GM19193 (cell line): ENCODE results near the gene CXCL1.

Source experiments
- POLR2A ChIP-seq: IDR thresholded peaks from 4 replicates; pipeline ENCODE4 v1.6.1; 2011; ENCODE audit not compliant: insufficient read depth, insufficient read length; ENCODE audit errors: extremely low read depth

CXCL1 gene

DNA sequence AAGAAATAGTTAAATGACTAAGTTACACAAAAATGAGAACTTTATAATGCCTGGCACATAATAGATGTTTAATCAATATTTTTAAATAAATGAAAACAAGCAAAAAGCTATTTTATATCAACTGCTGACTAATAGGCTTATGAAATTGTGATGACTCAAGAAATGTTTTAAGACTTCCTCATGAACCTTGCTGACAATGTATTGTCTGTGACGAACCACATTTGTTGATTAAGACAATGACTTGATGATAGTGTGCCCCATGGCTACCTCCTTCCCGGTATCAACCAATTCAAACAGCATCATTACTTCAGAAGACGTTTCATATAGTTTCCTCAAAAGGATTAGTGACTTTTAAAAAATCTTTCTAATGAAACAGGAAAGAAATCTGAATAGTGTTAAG, 24.8 kb upstream of the CXCL1 start:
- no peak for TF ChIP-seq POLR2A

DNA sequence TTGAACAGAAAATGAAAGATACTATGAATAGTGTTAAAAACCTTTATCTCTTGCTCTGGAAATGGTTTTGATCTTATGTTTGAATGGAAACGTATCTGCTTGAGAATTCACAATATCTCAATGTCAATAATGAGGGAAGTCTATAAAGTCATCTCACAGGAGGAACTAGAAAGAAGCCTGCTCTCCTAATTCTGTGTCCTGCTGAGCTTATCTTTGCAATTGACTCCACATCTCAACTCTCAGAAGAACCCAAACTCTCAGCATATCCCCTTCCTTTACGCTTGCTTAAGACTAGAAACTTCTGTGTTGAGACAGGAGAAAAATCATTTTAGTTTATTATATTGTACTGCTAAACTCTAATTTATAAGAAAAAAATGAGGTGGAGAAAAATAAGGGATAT, 24.4 kb upstream of the CXCL1 start:
- no peak for TF ChIP-seq POLR2A

DNA sequence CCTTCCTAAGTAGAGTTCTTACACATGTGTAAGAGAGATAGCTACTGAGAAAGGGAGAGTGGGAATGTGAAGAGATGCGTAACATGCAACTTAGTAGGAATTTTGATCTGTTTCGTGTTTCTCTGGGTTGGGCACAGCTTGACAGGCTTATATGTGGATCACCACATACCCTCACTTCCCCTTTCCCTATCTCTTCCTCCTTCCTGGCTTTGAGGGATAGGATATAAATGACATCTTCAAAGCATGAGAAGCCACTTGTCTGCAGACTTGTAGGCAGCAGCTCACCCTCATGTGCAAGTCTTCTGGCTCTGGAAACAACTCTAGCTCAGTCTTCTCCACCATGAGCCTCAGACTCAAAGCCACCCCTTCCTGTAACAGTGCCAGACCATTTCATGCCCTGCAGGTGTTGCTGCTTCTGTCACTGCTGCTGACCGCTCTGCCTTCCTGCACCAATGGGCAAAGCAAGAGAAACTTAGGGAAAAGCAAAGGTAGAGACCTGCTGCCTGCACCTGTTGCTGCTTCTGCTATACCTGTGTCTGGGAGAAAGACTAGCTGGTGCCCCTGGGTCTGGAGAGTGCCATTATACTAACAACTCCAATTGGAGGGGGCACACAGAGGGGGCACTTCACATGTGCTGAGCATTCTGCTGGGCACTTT, 21.5 kb upstream of the CXCL1 start:
- TF ChIP-seq POLR2A: no peak

DNA sequence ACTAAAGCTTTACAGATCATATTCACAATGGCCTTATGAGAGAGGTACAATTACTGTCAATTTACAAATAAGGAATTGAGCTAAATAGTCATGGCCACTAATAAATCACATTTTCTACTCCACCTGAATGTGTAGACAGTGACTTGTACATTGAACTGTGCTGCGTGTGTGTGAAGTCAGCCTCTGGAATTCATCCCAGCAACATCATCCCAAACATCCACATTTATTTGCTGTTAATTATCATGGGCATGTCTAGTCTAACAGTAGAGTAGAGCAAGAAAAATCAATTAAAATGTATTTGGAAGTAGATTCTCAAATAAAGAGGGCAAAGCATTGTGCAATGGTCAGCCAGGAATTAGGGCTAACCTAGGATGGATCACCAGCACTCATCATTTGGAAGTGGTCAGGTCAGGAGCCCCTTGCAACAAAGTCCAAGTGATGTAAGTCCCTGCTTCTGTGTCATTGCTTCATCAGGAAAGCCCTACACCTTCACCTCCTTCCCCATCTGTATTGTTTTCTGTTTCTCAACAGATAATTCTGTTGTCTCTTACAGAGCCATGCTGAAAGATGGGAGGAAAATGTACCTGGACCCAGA, 20.9 kb upstream of the CXCL1 start:
- no peak for TF ChIP-seq POLR2A

DNA sequence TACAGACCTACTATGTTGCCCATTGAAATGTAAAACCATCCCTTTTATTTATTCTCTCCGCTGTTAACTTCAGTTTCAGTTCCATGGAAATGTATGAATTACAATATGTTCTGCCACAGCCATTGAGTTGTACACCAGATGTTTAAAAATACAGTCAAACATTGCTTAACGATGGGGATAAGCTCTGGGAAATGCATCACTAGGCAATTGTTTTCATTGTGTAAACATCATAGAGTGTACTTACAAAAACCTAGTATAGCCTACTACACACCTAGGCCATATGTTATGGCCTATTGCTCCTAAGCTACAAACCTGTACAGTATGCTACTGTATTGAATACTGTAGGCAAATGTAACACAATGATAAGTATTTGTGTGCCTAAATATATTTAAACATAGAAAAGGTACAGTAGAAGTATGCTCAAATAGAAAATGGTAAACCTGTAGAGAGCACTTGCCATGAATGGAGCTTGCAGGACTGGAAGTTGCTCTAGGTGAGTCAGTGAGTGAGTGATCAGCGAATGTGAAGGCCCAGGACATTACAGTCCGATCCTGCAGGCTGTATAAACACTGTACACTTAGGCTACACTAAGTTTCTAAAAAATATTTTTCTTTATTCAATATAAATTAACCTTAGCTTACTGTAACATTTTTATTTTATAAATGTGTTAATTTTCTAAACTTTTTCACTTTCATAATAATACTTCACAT, 18.8 kb upstream of the CXCL1 start:
- TF ChIP-seq POLR2A: no peak

DNA sequence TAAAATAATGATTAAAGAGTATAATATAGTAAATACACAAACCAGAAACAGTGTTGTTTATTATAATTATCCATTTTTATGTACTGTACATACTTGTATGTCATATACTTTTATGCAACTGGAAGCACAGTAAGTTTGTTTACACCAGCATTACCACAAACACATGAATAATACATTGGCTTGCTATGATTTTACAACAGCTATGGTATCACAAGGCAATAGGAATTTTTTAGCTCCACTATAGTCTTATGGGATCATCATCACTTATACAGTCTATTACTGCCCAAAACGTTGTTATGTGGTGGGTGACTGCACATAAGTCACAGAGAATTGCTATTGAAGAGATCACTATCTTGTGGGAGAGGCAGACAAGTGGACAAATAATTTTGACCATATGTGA, 17.9 kb upstream of the CXCL1 start:
- no peak for TF ChIP-seq POLR2A

DNA sequence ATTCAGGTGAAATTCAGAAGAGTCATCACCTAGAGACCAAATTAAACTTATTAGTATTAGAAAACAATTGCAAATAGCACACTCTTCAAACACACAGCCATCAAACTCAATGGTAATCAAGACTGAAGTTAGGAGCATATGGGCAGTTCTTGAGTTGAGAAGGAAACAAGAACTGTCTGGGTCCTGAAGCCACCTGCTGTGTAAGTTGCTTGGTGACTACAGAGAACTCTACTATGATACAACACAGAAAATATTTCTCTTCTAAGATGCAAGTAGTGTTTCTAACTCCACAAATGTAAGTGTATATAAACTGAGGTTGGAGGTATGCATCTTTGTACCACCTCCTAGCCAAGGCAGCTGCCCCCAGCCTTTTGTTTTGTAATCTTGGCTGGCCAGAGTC, 16.4 kb upstream of the CXCL1 start:
- TF ChIP-seq POLR2A: no peak

DNA sequence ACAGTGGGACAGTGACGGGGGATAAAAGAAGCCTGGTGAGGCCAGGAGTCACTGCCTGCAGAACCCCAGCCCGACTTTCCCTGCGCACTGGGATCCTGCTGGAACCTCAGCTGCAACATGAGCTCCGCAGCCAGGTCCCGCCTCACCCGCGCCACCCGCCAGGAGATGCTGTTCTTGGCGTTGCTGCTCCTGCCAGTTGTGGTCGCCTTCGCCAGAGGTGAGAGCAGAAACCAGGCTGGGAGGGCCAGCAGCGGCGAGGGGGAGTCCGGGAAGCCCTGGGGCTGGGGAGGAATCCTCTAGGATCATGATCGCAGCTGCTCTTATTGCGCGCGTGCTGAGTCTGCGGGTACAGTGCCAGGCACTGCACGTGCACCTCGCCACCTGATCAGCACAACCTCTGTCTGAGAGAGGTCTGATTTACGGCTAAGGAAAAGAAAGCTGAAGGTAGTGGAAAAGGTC, 15.9 kb upstream of the CXCL1 start, which contains the start of gene PF4V1:
Gene PF4V1 (plus strand): TSS at position 51 of the 459 bp plus-strand sequence. CDS start 67 bp downstream, at position 118.
- TF ChIP-seq POLR2A: no peak

DNA sequence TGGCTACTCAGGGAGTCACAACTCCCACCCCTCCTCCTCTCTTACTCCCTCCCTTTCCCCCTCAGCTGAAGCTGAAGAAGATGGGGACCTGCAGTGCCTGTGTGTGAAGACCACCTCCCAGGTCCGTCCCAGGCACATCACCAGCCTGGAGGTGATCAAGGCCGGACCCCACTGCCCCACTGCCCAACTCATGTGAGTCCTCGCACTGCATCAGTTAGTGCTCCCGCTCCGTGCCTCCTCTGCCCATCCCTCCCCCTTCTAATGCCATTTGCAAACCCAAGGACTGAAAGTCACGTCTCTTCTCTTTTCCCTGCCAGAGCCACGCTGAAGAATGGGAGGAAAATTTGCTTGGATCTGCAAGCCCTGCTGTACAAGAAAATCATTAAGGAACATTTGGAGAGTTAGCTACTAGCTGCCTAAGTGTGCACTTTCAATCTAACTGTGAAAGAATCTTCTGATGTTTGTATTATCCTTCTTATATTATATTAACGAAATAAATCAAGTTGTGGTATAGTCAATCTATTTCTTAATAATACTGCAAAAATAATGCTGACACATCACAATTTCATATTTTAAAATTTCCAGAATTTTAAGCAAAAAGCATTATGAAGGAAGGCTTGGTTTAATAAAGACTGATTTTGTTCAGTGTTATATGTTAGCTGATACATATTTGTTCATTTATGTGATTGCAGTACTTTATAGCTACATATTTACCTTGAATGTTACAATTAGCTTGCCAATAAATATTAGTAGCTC, 15.3 kb upstream of the CXCL1 start:
- no peak for TF ChIP-seq POLR2A

DNA sequence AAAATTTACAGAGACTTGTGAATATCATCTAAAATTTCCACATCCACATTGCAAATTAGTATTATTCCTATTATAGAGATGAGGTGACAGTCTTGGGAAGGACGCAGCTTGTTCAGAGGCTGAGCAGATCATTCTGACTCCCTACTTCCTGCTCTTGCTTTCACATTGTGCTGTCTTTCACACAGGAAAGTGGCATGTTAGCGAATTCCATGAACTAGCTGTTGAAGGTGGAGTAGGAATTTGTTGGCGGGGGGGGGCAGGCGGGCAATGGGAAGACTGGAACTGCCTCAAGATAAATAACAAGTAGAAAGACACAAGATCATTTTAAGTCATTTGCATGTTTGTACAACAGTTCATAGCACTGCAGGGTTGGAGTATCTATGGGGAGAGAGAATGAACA, 13.8 kb upstream of the CXCL1 start:
- no peak for TF ChIP-seq POLR2A

DNA sequence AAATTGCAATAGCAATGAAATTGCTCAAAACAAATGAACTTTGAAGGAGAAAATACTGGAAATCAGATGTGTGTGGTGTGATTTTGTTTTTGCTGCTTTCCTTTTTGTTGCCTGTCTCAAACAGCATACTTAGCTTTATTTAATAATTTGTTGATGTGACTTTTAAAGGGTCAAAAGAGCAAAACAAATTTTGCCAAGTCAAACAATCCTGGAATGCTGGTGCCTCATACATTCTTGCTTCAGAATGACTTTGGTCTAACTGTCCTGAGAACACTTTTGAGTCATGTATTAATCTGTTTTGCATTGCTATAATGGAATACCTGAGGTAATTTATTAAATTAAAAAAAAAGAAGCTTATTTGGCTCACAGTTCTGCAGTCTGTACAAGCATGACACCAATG, 12.7 kb upstream of the CXCL1 start:
- TF ChIP-seq POLR2A: no peak

DNA sequence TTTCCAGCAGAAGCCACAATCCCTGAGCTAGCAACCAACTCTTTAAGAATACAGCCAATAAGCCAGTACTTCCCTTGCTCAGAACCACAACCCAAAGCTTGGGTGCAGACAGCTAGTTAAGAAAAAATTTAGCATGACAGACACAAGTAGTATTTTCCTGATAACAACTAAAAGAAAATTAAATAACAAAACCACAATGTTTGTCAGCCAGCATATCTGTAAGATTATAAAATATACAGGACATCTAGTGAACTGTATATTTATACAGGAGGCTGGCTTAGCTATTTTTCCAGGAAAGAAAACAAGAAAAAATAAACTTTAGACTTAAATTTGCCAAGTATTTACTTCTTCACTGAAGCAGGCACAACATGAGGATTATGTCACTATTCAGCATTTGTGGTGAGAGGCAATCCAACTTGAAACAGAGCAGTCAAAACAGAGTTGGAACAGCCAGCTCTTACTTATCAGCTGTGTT, 9.5 kb upstream of the CXCL1 start:
- TF ChIP-seq POLR2A: no peak

DNA sequence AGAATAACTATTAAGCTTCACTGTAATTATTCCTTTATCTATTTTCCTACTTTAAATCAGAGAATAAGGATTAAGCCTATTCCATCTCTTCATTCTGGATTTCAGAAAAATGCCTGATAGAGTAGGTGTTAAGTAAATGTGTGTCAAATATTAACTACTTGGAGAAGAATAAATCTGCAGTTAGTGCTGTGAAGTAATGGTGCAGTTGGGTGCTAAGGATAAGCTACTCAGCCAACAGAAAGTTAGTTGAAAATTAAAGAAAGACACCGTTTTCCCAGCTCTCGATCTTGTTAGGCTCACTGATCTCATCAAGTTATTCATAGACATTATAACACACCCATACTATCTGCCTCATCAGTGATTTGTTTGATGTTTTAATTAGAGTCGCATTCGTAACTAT, 9.0 kb upstream of the CXCL1 start:
- TF ChIP-seq POLR2A: no peak

DNA sequence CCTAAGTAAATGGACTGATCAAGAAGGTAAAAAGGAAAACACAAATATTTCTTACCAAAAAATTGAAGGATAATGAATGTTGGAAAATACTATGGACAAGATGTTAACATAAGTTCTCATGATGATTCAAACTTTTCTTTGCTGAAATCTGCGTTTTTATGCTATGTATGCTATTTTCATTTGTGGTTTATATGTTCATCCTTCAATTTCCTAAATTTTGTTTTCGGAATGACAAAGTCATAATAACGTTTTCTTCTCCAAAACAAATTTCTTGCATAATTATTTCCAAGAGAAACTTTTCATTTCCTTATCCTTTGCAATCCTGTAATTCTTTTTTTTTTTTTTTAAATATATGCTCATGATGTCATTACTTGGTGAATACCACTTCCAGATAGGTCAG, 8.3 kb upstream of the CXCL1 start:
- no peak for TF ChIP-seq POLR2A

DNA sequence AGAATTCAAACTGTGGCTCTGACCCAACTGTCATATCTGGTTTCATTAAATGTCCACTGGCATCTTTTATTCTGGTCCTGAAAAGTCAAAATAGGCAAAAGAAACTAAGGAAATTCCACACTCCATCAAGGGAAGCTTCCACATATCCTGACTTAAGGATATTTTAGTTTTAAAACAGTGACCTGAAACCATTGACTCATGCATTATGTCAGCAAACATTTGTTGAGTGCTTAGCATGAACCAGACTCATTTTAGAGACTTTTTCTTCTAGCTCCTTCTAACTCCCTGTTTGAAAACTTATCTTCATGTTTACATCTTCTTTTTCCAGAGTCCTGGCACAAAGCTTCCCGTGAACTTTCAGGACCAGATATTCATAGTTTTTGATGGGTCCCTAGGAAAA, 6.9 kb upstream of the CXCL1 start:
- no peak for TF ChIP-seq POLR2A
